H1 (cell line): ENCODE measurements around the gene LANCL2. TPM values are rescaled to one million over a fixed set of nuclear protein-coding genes. Genes with fewer than 3 reads are reported as not detected.
A peak's percentile ranks its signal among the peaks of the same experiment; 100 is the strongest.

Source experiments
- CTCF ChIA-PET: fragments of 300-600 bp; sonication (Branson Sonifier 250); formaldehyde crosslinking; loops from one replicate; lab custom pipeline; 2021; ENCODE audit not compliant: partially characterized antibody; lab: Charles Lee
- POLR2A ChIA-PET: fragments of 300-600 bp; sonication (Branson Sonifier 250); formaldehyde crosslinking; loops from one replicate; lab custom pipeline; 2021; ENCODE audit warnings: inconsistent platforms; ENCODE audit not compliant: partially characterized antibody; lab: Charles Lee
- DNase-seq, 2 experiments: peaks; one replicate each; pipeline versions ENCODE4 v3.0.0 to v3.0.0-alpha.2; 2010 to 2022; ENCODE audit warnings: low spot score in 2 of 2, low read depth in 1 of 2, mixed read lengths in 1 of 2
- FAIRE-seq: peaks from 2 replicates; lab custom pipeline; 2011; peaks lifted over from hg19 to GRCh38; lab: Jason Lieb, UNC
- H2AFZ ChIP-seq: 2 replicates; pipeline ENCODE4 v1.8.1; 2012; ENCODE audit warnings: low read length, inconsistent platforms
- H2AK5ac ChIP-seq: 2 replicates; pipeline ENCODE4 v1.6.1; 2013; ENCODE audit warnings: low read depth, low read length
- H2BK120ac ChIP-seq: replicated peaks from 2 replicates; pipeline ENCODE3; 2013; ENCODE audit warnings: low read depth, low read length, inconsistent platforms
- H2BK12ac ChIP-seq: 2 replicates; pipeline ENCODE4 v1.6.1; 2013; ENCODE audit warnings: low read depth, low read length
- H2BK15ac ChIP-seq: 2 replicates; pipeline ENCODE4 v1.6.1; 2013; ENCODE audit warnings: low read length
- H2BK20ac ChIP-seq: 2 replicates; pipeline ENCODE4 v1.6.1; 2013; ENCODE audit warnings: low read length
- H2BK5ac ChIP-seq: 2 replicates; pipeline ENCODE4 v1.6.1; 2013; ENCODE audit warnings: low read depth, low read length
- H3K14ac ChIP-seq: 2 replicates; pipeline ENCODE4 v1.6.1; 2013; ENCODE audit warnings: inconsistent platforms; ENCODE audit not compliant: insufficient read length
- H3K18ac ChIP-seq: 2 replicates; pipeline ENCODE4 v1.6.1; 2013; ENCODE audit warnings: low read length; ENCODE audit errors: extremely low read depth
- H3K23ac ChIP-seq: 2 replicates; pipeline ENCODE4 v1.6.1; 2013; ENCODE audit warnings: inconsistent platforms; ENCODE audit not compliant: insufficient read length
- H3K23me2 ChIP-seq: 2 replicates; pipeline ENCODE4 v1.6.1; 2013; ENCODE audit warnings: low read depth, low read length
- H3K27ac ChIP-seq: 2 replicates; pipeline ENCODE4 v1.6.1; 2011; ENCODE audit warnings: low read depth, low read length, inconsistent platforms
- H3K27me3 ChIP-seq, 4 experiments: replicated peaks in 1 of 4; 1 replicate in 1 of 4; 2 replicates in 3 of 4; pipeline versions ENCODE4 v1.6.1 to v1.8.1; 2011 to 2013; ENCODE audit warnings: low read length in 3 of 4, mild to moderate bottlenecking in 3 of 4, inconsistent platforms in 2 of 4, mixed read lengths in 2 of 4, moderate library complexity in 1 of 4; ENCODE audit not compliant: control insufficient read depth in 3 of 4, insufficient read depth in 3 of 4; ENCODE audit errors: extremely low read depth in 1 of 4
- H3K36me3 ChIP-seq, 4 experiments: 2 replicates each; pipeline versions ENCODE4 v1.6.1 to v1.8.1; 2011 to 2013; ENCODE audit warnings: mild to moderate bottlenecking in 4 of 4, low read length in 3 of 4, moderate library complexity in 2 of 4, control low read depth in 1 of 4, inconsistent platforms in 1 of 4; ENCODE audit not compliant: insufficient read depth in 4 of 4, control insufficient read depth in 2 of 4
- H3K4ac ChIP-seq: replicated peaks from 2 replicates; pipeline ENCODE3; 2013; ENCODE audit warnings: low read length, low read depth, mixed read lengths, inconsistent platforms; ENCODE audit not compliant: insufficient read length
- H3K4me1 ChIP-seq, 4 experiments: replicated peaks in 1 of 4; 1 replicate in 1 of 4; 2 replicates in 3 of 4; pipeline versions ENCODE4 v1.6.1 to v1.8.1; 2011 to 2013; ENCODE audit warnings: low read length in 3 of 4, inconsistent platforms in 2 of 4, mixed read lengths in 1 of 4; ENCODE audit not compliant: insufficient read depth in 4 of 4, control insufficient read depth in 3 of 4
- H3K4me2 ChIP-seq, 2 experiments: 2 replicates each; pipeline versions ENCODE4 v1.6.1 to v1.8.1; 2011 to 2013; ENCODE audit warnings: low read depth in 2 of 2, low read length in 2 of 2, control low read depth in 1 of 2, inconsistent platforms in 1 of 2, mild to moderate bottlenecking in 1 of 2; ENCODE audit not compliant: insufficient read depth in 1 of 2
- H3K4me3 ChIP-seq, 4 experiments: fragments of 200-600, 300-600 bp in 1 of 4; sonication (generic), shearing (Covaris generic), sonication (Bioruptor Twin) in 1 of 4; 2 replicates each; pipeline versions ENCODE4 v1.5.1 to v1.8.1; 2011 to 2016; ENCODE audit warnings: low read length in 4 of 4, low read depth in 3 of 4, control low read depth in 2 of 4, inconsistent platforms in 2 of 4, mild to moderate bottlenecking in 2 of 4, mixed read lengths in 1 of 4, moderate library complexity in 1 of 4; ENCODE audit not compliant: insufficient read depth in 2 of 4; ENCODE audit errors: extremely low read depth in 1 of 4
- H3K56ac ChIP-seq: replicated peaks from 2 replicates; pipeline ENCODE3; 2013; ENCODE audit warnings: low read depth, mild to moderate bottlenecking, mixed read lengths, low read length, inconsistent platforms; ENCODE audit not compliant: insufficient read length
- H3K79me1 ChIP-seq: 2 replicates; pipeline ENCODE4 v1.6.1; 2013; ENCODE audit warnings: low read depth, low read length, control low read depth
- H3K79me2 ChIP-seq, 2 experiments: 2 replicates each; pipeline versions ENCODE4 v1.6.1 to v1.8.1; 2012 to 2013; ENCODE audit warnings: low read length in 2 of 2, mild to moderate bottlenecking in 2 of 2, inconsistent platforms in 1 of 2; ENCODE audit not compliant: insufficient read depth in 2 of 2, control insufficient read depth in 1 of 2
- H3K9ac ChIP-seq, 4 experiments: replicated peaks in 1 of 4; 1 replicate in 1 of 4; 2 replicates in 3 of 4; pipeline versions ENCODE4 v1.6.1 to v1.8.1; 2011 to 2013; ENCODE audit warnings: low read depth in 3 of 4, low read length in 3 of 4, control low read depth in 2 of 4, mild to moderate bottlenecking in 2 of 4, moderate library complexity in 2 of 4, inconsistent platforms in 1 of 4; ENCODE audit errors: extremely low read depth in 1 of 4
- H3K9me3 ChIP-seq, 2 experiments: 2 replicates each; pipeline versions ENCODE4 v1.6.1 to v1.8.1; 2012 to 2013; ENCODE audit warnings: mild to moderate bottlenecking in 2 of 2, moderate library complexity in 2 of 2, control low read depth in 1 of 2, inconsistent platforms in 1 of 2, low read depth in 1 of 2, low read length in 1 of 2, mixed read lengths in 1 of 2; ENCODE audit not compliant: insufficient read depth in 2 of 2
- H4K20me1 ChIP-seq, 2 experiments: replicated peaks in 1 of 2; 2 replicates each; pipeline versions ENCODE3 to v1.8.1; 2011 to 2013; ENCODE audit warnings: inconsistent platforms in 2 of 2, low read length in 2 of 2, mild to moderate bottlenecking in 1 of 2; ENCODE audit not compliant: insufficient read depth in 2 of 2, control insufficient read depth in 1 of 2
- H4K5ac ChIP-seq: 2 replicates; pipeline ENCODE4 v1.6.1; 2013; ENCODE audit warnings: low read length, low read depth, mixed read lengths, inconsistent platforms; ENCODE audit not compliant: insufficient read length
- H4K8ac ChIP-seq: 2 replicates; pipeline ENCODE4 v1.8.0; 2013; ENCODE audit warnings: mild to moderate bottlenecking, moderate library complexity, low read length, inconsistent platforms; ENCODE audit not compliant: insufficient read depth; ENCODE audit errors: extremely low read depth
- H4K91ac ChIP-seq: replicated peaks from 2 replicates; pipeline ENCODE3; 2013; ENCODE audit warnings: low read length, mixed read lengths, inconsistent platforms; ENCODE audit not compliant: insufficient read length
- BACH1 ChIP-seq: IDR thresholded peaks from 2 replicates; pipeline ENCODE4 v1.6.1; 2012; ENCODE audit warnings: low read length, improper control_type of control experiment
- BCL11A ChIP-seq, 2 experiments: IDR thresholded peaks; one replicate each; pipeline ENCODE4 v1.6.1; 2011; ENCODE audit warnings: low read depth in 2 of 2, low read length in 2 of 2, mild to moderate bottlenecking in 2 of 2
- BRCA1 ChIP-seq: IDR thresholded peaks from 2 replicates; pipeline ENCODE4 v1.6.1; 2012; ENCODE audit warnings: low read depth, low read length, improper control_type of control experiment
- CHD1 ChIP-seq: IDR thresholded peaks from 2 replicates; pipeline ENCODE4 v1.6.1; 2012; ENCODE audit warnings: low read depth, low read length, improper control_type of control experiment
- GTF2F1 ChIP-seq: IDR thresholded peaks from 2 replicates; pipeline ENCODE4 v1.6.1; 2012; ENCODE audit warnings: low read depth, low read length, improper control_type of control experiment, borderline replicate concordance
- KDM4A ChIP-seq: IDR thresholded peaks from one replicate; pipeline ENCODE4 v1.7.1; 2012; ENCODE audit warnings: low read depth, mild to moderate bottlenecking, moderate library complexity, low read length, inconsistent platforms; ENCODE audit not compliant: severe bottlenecking
- NANOG ChIP-seq: IDR thresholded peaks from 2 replicates; pipeline ENCODE4 v1.6.1; 2011; ENCODE audit warnings: low read length, low read depth, mild to moderate bottlenecking, inconsistent platforms; ENCODE audit not compliant: insufficient read depth, poor library complexity, severe bottlenecking
- NRF1 ChIP-seq: IDR thresholded peaks from 2 replicates; pipeline ENCODE4 v1.6.1; 2011; ENCODE audit warnings: mild to moderate bottlenecking, low read depth, low read length, improper control_type of control experiment
- PHF8 ChIP-seq: fragments of 200-600 bp; sonication (generic); conservative IDR thresholded peaks from 2 replicates; pipeline ENCODE4 v1.7.1; 2012; ENCODE audit warnings: low read depth, mild to moderate bottlenecking, inconsistent platforms, low read length, moderate library complexity
- RBBP5 ChIP-seq: IDR thresholded peaks from 2 replicates; pipeline ENCODE4 v1.7.1; 2012; ENCODE audit warnings: low read depth, mild to moderate bottlenecking, inconsistent platforms, low read length, moderate library complexity, borderline replicate concordance
- RXRA ChIP-seq: IDR thresholded peaks from 2 replicates; pipeline ENCODE4 v1.6.1; 2011; ENCODE audit warnings: low read depth, mild to moderate bottlenecking, low read length, moderate library complexity; ENCODE audit not compliant: insufficient read depth
- SP1 ChIP-seq: IDR thresholded peaks from 2 replicates; pipeline ENCODE4 v1.6.1; 2011; ENCODE audit warnings: low read depth, low read length
- TAF1 ChIP-seq: IDR thresholded peaks from 2 replicates; pipeline ENCODE4 v1.6.1; 2011; ENCODE audit warnings: mild to moderate bottlenecking, low read depth, low read length
- TBP ChIP-seq: IDR thresholded peaks from 2 replicates; pipeline ENCODE4 v1.6.1; 2011; ENCODE audit warnings: low read depth, low read length, improper control_type of control experiment
- ZNF274 ChIP-seq: IDR thresholded peaks from 2 replicates; pipeline ENCODE4 v1.7.0; 2012; ENCODE audit warnings: low read length, borderline replicate concordance; ENCODE audit errors: extremely low read depth
- WGBS, 2 experiments: shearing (Covaris generic) in 1 of 2; methylation state at CpG; one replicate each; pipeline versions ENCODE4 v1.1.6 to v1.1.7; 2013 to 2015; ENCODE audit warnings: low lambda C conversion rate in 2 of 2, mixed read lengths in 2 of 2, inconsistent platforms in 1 of 2, low coverage in 1 of 2, missing lambda C conversion rate in 1 of 2; ENCODE audit not compliant: insufficient replicate concordance in 2 of 2, insufficient coverage in 1 of 2, insufficient read length in 1 of 2; ENCODE audit errors: extremely low coverage in 1 of 2, missing lambda C conversion rate in 1 of 2; 5-methylcytosine and 5-hydroxymethylcytosine counted together
- polyA plus RNA-seq, 7 experiments: library from polyadenylated mRNA; depleted of rRNA in 3 of 7; stranded (reverse) in 5 of 7; unstranded in 2 of 7; fragments of >200 nt in 5 of 7; fragments of 200-250 nt in 2 of 7; gene quantifications; 1 replicate in 5 of 7; 2 replicates in 1 of 7; 4 replicates in 1 of 7; pipeline versions ENCODE4 v1.2.1 to v1.2.3, GENCODE V29; 2011 to 2013; ENCODE audit warnings: missing spikeins in 2 of 7, mixed read lengths in 2 of 7
- total RNA-seq: library from RNA; stranded (reverse); fragmentation: NEBNext Ultra II Directional; extraction: Animal tissue kit (Norgen Biotek cat#: 25700); gene quantifications from 2 replicates; pipeline ENCODE4 v1.2.1, GENCODE V29; 2021

The LANCL2 gene
- total and polyA plus RNA-seq, 2 of the 8 experiments (the other 6 are each of a cell fraction or from before 2014, with no cell fraction given), result 9.2 to 9.5 TPM

DNA sequence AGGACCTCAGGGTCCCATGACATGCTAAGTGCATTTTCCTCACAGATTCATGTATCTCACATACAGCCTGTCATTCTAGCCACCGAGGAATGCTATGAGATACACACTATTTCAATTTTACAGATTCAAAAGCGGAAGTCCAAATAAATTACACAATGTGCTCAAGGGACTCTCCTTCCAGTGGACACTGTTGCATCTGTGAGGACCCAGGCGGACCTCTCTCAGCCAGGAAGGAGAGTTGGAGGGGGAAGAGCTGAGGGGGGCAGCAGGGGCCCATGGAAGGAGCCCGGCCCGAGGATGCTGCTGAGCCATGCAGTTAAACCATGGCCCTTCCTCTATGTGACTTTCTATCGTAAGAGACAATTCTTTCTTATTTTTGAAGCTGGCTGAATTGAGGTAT is 113.6 kb downstream of the LANCL2 start:
- Histone ChIP-seq H2AK5ac (no peak overlapping the region), H3K18ac (no peak overlapping the region), H3K56ac (no peak overlapping the region), H3K27me3 (no peaks in the 10 kb centered on the region), H4K8ac (no peak overlapping the region), H3K23me2 (no peaks in the 10 kb centered on the region), H2BK20ac (no peak overlapping the region), H3K4ac (no peak overlapping the region), H3K14ac (no peak overlapping the region), H3K27ac (no peak overlapping the region), H3K4me2 (no peak overlapping the region), H2BK12ac (no peak overlapping the region), H2AFZ (no peak overlapping the region), H4K91ac (no peak overlapping the region), H3K79me1 (peaks cover 8% of the 10 kb centered on the region; the same call in 1 of the 2 replicates), H3K36me3 (no peaks in the 10 kb centered on the region), H2BK15ac (no peak overlapping the region), H3K4me1 (no peaks in the 10 kb centered on the region; a peak in 1 of 7 replicates), H3K23ac (no peak overlapping the region), H3K79me2 (no peaks in the 10 kb centered on the region), H2BK120ac (no peak overlapping the region), H2BK5ac (no peak overlapping the region), H3K4me3 (no peak overlapping the region), H3K9me3 (no peaks in the 10 kb centered on the region), H4K20me1 (peaks cover 0 to 20% of the 10 kb centered on the region in 2 experiments), H4K5ac (no peak overlapping the region), H3K9ac (no peak overlapping the region)
- DNase-seq, result peak in 1 of 2 experiments; percentile 10
- CTCF ChIA-PET, result interaction anchor here (0.5 to 0.6 kb wide), 2 partner anchors 401 to 448 kb away, joined by 3 read pairs; no protein-coding TSS in a partner anchor
- WGBS, 2 experiments, result 91% methylated on average over 6 of the region's 6 CpGs; no CpG with 5 or more reads in 1 of the 2 experiments
- FAIRE-seq, result no peak
- POLR2A ChIA-PET, result no interaction called here
- TF ChIP-seq RBBP5 (no peak), RXRA (no peak), KDM4A (no peak), GTF2F1 (no peak), BRCA1 (no peak), TBP (no peak), PHF8 (no peak), SP1 (no peak), NANOG (no peak), BCL11A (IDR thresholded peaks at IDR 0.05; ENCODE audit: low read depth in 2 of 2, low read length in 2 of 2) (no peak), BACH1 (no peak), ZNF274 (no peak), TAF1 (no peak), CHD1 (no peak), NRF1 (no peak)
